AG04450 (cell line): ENCODE data around the gene FGF14. TPM values are rescaled to one million over a fixed set of nuclear protein-coding genes. Genes with fewer than 3 reads are reported as not detected.

Experiments used
- CTCF ChIA-PET: fragments of 300-600, 350-600 bp; formaldehyde crosslinking; extraction: SDS; loops from one replicate; lab custom pipeline; 2022; ENCODE audit warnings: antibody characterized with exemption, inconsistent platforms; lab: Charles Lee
- POLR2A ChIA-PET: fragments of 350-600 bp; formaldehyde crosslinking; extraction: SDS; loops from one replicate; lab custom pipeline; 2021; ENCODE audit warnings: antibody characterized with exemption, inconsistent platforms; lab: Yijun Ruan, JAX
- DNase-seq: peaks from one replicate; pipeline ENCODE4 v3.0.0-alpha.2; 2011; ENCODE audit warnings: low read depth, low spot score
- H3K27ac ChIP-seq: one replicate; pipeline ENCODE4 v1.5.1; 2012; ENCODE audit warnings: low read depth, low read length, control low read depth
- H3K27me3 ChIP-seq: one replicate; pipeline ENCODE4 v1.6.0; 2012; ENCODE audit warnings: low read length; ENCODE audit not compliant: control insufficient read depth, insufficient read depth
- H3K4me3 ChIP-seq: 2 replicates; pipeline ENCODE4 v1.5.1; 2011; ENCODE audit warnings: mild to moderate bottlenecking, low read depth, low read length, control low read depth
- H3K9me3 ChIP-seq: 2 replicates; pipeline ENCODE4 v1.5.1; 2012; ENCODE audit warnings: low read length; ENCODE audit not compliant: control insufficient read depth, insufficient read depth
- polyA plus RNA-seq: library from polyadenylated mRNA; depleted of rRNA; stranded (reverse); fragments of >200 nt; gene quantifications from 2 replicates; pipeline ENCODE4 v1.2.3, GENCODE V29; 2011
- TF ChIP-seq, protein P1 (sequence below): IDR thresholded peaks from 2 replicates; pipeline ENCODE4 v1.5.1; 2011; ENCODE audit warnings: low read depth, low read length, control low read depth, inconsistent platforms

FGF14 gene
- polyA plus RNA-seq, 1 experiment, result 0.01 TPM

DNA sequence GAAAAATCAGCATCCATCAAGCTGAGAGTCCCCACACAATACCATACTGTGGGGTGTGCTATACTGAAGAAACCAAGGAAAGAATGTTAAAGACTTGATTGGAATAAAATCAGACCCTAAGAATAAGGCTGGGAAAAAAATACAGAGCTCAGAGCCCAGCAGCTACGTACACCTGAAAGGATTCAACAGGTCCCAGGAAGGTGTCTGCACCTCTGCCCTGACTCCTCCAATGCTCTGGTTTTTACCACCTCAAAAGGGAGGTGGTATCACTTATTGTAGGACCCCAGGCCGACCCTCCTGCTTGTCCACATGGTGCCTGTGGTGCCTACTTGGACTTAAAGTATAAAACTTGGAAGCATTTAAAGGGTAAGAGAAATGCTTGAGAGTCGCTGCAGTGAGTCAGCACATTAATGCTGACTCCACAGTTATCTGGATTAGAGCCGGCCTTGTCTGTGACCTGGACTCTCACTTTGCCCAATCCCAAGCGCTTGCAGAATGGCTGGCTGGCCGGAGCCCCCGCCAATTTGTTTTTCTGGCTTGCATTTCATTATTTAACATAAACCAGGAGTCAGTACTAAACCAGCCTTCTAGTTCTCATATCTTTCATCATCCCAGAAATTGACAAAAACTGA, 110.1 kb downstream of the FGF14 start:
- no peak overlapping the region for H3K27ac ChIP-seq
- POLR2A ChIA-PET, result no interaction called here
- H3K4me3 ChIP-seq, result no peak overlapping the region
- TF ChIP-seq, protein P1, sequence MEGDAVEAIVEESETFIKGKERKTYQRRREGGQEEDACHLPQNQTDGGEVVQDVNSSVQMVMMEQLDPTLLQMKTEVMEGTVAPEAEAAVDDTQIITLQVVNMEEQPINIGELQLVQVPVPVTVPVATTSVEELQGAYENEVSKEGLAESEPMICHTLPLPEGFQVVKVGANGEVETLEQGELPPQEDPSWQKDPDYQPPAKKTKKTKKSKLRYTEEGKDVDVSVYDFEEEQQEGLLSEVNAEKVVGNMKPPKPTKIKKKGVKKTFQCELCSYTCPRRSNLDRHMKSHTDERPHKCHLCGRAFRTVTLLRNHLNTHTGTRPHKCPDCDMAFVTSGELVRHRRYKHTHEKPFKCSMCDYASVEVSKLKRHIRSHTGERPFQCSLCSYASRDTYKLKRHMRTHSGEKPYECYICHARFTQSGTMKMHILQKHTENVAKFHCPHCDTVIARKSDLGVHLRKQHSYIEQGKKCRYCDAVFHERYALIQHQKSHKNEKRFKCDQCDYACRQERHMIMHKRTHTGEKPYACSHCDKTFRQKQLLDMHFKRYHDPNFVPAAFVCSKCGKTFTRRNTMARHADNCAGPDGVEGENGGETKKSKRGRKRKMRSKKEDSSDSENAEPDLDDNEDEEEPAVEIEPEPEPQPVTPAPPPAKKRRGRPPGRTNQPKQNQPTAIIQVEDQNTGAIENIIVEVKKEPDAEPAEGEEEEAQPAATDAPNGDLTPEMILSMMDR, result no peak
- no peaks in the 10 kb centered on the region for H3K9me3 ChIP-seq
- CTCF ChIA-PET, result no interaction called here
- H3K27me3 ChIP-seq, result no peaks in the 10 kb centered on the region
- DNase-seq, result no peak

DNA sequence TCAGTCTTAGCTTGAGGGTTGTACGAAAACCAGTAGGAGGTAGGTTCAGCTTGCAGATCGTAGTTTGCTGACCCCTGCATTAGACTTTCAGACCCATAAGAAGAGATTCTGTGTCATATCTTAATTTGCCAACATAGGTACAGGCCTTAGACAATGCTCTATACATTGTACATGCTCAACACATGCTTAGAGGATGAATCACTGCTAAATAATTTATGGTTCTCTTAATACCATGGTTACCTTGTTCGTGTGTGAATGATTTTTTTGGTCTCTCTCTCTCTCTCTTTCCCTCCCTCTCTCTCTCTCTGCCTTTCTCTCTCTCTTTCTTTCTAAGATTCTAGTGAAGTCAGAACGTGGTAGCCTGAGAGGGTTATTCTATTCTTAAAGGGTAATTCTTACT, 112.2 kb downstream of the FGF14 start:
- Histone ChIP-seq H3K27ac (no peak overlapping the region), H3K4me3 (no peak overlapping the region), H3K9me3 (no peaks in the 10 kb centered on the region), H3K27me3 (no peaks in the 10 kb centered on the region)
- ChIA-PET CTCF (no interaction called here), POLR2A (no interaction called here)
- DNase-seq, result no peak
- TF ChIP-seq, protein P1, result no peak

DNA sequence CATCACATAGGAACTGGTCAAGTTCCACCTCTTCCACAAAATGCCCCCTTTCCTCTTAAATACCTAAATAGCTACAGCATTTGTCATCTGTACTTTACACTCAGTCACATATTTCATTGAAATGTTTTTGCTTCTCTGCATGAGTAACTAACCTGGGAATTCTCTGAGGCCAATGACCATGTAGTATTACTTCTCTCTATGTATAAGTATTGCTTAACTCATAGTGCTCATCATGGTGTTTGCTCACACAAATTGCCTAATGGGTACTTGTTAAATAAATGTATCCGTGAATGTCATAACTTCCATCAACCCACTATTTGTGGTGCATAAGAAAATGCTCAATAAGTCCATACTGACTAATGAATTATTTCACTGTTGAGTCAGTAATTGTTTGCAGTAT, 115.5 kb downstream of the FGF14 start:
- TF ChIP-seq, protein P1, result no peak
- Histone ChIP-seq H3K9me3 (no peaks in the 10 kb centered on the region), H3K27me3 (no peaks in the 10 kb centered on the region), H3K27ac (no peak overlapping the region), H3K4me3 (no peak overlapping the region)
- ChIA-PET POLR2A (interaction anchor here (0.6 to 0.9 kb wide), 2 partner anchors 9 to 24 kb away, joined by 3 to 5 read pairs; no protein-coding TSS in a partner anchor), CTCF (interaction anchor here (0.8 kb wide), 1 partner anchor 145 kb away, joined by 3 read pairs; no protein-coding TSS in a partner anchor)
- DNase-seq, result peak; percentile 74

DNA sequence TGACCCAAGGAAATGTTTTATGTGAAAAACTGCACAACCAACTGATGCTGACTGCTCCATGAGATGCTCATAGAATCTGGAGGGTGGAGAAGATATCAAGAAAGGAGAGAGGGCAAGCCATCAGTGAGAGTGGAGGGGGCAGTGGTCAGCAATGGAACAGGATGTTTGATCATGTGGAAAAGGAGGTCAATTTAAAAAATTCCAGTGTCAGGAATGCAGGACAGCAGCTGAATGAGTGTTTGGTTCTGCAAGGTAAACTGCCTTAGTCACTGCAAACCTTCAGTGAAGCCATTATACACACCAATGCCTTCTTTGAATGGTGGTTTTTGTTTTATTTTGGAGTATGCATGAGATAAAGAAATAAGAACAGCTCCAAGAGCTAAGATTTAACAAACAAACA, 121.5 kb downstream of the FGF14 start:
- no peaks in the 10 kb centered on the region for H3K27me3 ChIP-seq
- no peak overlapping the region for H3K4me3 ChIP-seq
- ChIA-PET POLR2A (no interaction called here), CTCF (no interaction called here)
- no peaks in the 10 kb centered on the region; the same call in 1 of the 2 replicates for H3K9me3 ChIP-seq
- TF ChIP-seq, protein P1, result no peak
- no peak overlapping the region for H3K27ac ChIP-seq
- no peak for DNase-seq

DNA sequence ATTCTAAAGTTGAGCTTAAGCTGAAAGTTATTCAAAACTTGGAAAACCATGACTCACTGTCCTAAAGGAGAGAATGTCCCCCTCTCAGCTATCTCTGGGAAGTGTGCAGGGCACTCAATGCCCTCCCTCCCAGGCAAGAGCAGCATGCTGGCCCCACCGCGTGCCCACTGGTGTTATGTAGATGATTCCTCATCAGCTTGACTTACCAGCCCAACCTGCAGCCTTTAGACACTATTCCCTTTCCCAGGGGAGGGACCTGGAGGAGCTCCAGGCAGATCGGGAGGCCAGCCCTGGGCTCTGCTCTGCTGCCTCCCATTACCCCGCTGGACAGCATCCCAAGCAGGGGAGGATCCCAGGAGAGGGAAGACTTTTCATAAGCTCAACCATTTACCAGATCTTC, 124.6 kb downstream of the FGF14 start:
- CTCF ChIA-PET, result no interaction called here
- no peak for DNase-seq
- no peaks in the 10 kb centered on the region; the same call in 1 of the 2 replicates for H3K9me3 ChIP-seq

More for the DNA sequence above, 124.6 kb downstream of the FGF14 start:
- POLR2A ChIA-PET, result interaction anchor here (1.5 kb wide), 1 partner anchor 9 kb away, joined by 5 read pairs; no protein-coding TSS in a partner anchor
- Histone ChIP-seq H3K4me3 (no peak overlapping the region), H3K27ac (no peak overlapping the region), H3K27me3 (no peaks in the 10 kb centered on the region)
- TF ChIP-seq, protein P1, result no peak
